ENCODE measurements around the gene HOXC12.

Gene HOXC12

DNA sequence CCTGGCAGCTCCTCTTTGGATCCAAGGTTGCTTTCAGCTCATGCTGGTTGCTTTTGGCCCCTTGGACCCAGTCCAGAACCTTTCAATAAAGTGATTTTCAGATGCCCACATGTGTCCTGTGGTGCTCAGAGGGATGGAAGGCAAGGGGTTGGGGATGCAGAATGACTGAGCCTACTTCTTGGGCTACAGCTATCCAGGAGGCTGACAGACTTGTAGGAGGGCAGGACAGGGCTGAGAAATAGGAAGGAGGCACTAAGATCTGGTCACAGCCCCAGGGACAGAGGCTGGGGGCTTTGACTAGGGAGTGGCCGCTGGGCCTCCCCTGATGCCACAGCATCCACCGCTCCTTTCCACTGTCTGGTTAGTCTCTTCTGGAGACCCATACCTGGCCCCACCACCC, 17.0 kb downstream of the HOXC12 start:
- TF ChIP-seq, protein P1, sequence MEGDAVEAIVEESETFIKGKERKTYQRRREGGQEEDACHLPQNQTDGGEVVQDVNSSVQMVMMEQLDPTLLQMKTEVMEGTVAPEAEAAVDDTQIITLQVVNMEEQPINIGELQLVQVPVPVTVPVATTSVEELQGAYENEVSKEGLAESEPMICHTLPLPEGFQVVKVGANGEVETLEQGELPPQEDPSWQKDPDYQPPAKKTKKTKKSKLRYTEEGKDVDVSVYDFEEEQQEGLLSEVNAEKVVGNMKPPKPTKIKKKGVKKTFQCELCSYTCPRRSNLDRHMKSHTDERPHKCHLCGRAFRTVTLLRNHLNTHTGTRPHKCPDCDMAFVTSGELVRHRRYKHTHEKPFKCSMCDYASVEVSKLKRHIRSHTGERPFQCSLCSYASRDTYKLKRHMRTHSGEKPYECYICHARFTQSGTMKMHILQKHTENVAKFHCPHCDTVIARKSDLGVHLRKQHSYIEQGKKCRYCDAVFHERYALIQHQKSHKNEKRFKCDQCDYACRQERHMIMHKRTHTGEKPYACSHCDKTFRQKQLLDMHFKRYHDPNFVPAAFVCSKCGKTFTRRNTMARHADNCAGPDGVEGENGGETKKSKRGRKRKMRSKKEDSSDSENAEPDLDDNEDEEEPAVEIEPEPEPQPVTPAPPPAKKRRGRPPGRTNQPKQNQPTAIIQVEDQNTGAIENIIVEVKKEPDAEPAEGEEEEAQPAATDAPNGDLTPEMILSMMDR (IDR thresholded peaks at IDR 0.05; ENCODE audit: borderline replicate concordance, control extremely low read depth, extremely low read depth, insufficient read depth, missing control alignments) = no peak
- no peak for DNase-seq (ENCODE audit: low spot score)
- in situ Hi-C loops (cut with MboI; ENCODE audit: low sequenced_read_pairs, unreplicated experiment) = no loop called here

DNA sequence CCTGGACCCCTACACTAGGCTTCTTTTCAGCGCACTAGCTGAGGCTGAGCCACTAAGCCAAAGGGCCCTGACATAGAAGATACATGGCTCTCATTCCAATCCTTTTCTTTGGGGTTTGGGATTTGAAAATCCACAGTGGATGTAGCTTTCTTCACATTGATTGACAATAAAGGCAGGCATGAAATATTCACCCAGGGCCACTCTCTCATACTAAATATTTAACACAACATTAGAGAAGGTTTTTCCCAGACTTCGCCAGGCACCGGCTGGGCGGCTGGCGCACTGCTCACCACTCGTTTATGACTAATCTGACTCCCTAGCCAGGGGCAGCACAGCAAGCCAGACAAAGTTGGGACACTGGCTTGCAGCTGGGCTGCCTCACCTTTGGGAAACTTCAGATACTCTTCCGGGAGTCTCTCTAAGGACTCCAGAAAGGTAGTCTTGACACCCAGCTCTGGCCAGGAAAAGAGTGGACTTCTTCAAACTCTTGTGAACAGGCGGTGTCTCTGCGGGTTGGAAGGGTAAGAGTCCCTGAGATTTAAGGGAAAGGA, 17.5 kb downstream of the HOXC12 start:
- TF ChIP-seq, protein P1 (IDR thresholded peaks at IDR 0.05; ENCODE audit: borderline replicate concordance, control extremely low read depth, extremely low read depth, insufficient read depth, missing control alignments) = no peak
- no peak for DNase-seq (ENCODE audit: low spot score)
- in situ Hi-C loops (cut with MboI; ENCODE audit: low sequenced_read_pairs, unreplicated experiment) = no loop called here

DNA sequence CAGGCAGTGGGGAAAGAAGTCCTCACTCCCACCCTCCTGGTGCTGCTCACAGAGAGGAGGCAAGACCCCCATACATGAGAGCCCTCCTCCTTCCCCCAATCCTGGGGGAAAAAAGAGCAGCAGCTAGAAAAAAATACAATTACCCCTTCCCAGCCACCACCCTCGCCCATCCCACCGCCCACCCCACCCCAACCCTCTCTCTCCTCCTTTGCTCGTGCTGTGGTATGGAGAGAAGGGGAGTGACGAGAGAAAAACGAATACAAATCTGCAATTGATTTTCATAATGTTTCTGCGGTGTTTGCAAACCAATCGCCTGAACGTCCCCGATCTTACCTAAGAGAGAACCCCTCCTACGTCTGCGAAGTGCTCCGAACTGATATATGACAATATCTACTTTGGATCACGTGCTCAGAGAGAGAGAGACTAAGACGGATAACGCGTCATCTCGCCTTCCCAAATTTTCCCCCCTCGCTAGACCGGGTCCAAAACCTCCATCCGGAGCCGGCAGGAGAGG, 18.1 kb downstream of the HOXC12 start, which contains the start of gene HOXC11:
Gene HOXC11, plus strand, starts transcription at position 405 of the 514 bp plus-strand sequence. CDS start 116 bp downstream, outside the sequence.
- in situ Hi-C loops (cut with MboI; ENCODE audit: low sequenced_read_pairs, unreplicated experiment) = no loop called here
- no peak for DNase-seq (ENCODE audit: low spot score)
- TF ChIP-seq, protein P1 (IDR thresholded peaks at IDR 0.05; ENCODE audit: borderline replicate concordance, control extremely low read depth, extremely low read depth, insufficient read depth, missing control alignments) = no peak

DNA sequence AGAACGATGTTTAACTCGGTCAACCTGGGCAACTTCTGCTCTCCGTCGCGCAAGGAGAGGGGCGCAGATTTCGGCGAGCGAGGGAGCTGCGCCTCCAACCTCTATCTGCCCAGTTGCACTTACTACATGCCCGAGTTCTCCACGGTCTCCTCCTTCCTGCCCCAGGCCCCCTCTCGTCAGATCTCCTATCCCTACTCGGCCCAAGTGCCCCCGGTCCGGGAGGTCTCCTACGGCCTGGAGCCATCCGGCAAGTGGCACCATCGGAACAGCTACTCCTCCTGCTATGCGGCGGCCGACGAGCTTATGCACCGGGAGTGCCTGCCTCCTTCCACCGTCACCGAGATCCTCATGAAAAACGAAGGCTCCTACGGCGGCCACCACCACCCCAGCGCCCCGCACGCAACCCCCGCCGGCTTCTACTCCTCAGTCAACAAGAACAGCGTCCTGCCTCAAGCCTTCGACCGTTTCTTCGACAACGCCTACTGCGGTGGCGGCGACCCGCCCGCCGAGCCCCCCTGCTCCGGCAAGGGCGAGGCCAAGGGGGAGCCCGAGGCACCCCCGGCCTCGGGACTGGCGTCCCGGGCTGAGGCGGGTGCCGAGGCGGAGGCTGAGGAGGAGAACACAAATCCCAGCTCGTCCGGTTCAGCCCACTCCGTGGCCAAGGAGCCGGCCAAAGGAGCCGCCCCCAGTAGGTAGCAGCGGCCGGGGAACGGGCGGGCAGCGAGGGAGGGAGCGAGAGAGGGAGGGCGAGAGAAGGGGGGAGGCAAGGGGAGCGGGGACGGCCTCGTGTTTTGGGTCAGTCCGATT, 18.7 kb downstream of the HOXC12 start:
- in situ Hi-C loops (cut with MboI; ENCODE audit: low sequenced_read_pairs, unreplicated experiment) = no loop called here
- TF ChIP-seq, protein P1 (IDR thresholded peaks at IDR 0.05; ENCODE audit: borderline replicate concordance, control extremely low read depth, extremely low read depth, insufficient read depth, missing control alignments) = no peak
- no peak for DNase-seq (ENCODE audit: low spot score)

DNA sequence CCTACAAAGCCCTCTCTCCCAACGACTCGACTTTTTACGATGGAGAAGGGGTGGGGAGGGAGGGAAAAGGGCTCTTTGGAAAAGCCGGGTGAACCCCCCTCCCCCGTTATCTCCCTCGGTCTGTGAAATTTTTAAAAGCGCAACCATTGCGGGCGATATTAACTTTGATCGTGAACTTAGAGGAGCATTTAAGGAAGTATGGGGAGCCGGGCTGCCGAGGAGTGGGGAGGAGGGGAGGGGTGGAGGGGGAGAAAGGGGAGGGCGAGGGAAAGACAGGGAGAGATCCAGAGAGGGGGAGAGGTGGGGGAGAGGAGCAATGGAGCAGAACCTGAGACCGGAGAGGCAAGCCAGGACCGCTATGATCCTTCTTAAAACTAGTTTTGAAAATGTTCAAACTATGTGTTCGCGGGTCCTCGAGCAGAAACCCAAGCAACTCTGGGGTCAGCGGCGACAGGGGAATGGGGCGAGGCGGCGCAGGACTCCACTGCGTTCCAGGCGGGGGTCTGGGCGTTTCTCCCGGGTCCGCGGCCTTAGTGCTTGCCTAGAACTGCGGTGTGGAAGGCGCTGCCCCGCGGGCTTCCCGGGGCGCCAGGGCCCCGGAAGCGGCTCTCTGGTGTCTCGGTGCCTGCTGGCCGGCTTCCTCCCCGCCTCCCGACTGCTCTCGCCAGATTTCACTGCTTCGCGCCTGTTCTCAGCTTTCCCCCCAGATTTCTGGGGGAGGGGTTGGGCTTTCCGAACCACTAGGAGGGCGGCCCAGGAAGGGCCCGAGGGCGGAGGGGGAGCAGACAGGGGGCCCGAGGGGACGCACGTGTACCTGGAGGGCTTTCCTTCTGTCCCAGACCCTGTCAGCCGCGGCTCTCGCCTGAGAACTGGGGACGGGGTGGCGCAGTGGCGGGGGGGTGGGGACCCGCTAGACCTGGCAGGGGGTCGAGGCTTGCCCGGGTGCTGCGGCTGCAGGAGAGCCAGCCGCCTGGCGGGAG, 19.7 kb downstream of the HOXC12 start, which contains the start of gene HOTAIR:
Gene HOTAIR, minus strand, starts transcription at position 871 of the 980 bp plus-strand sequence.
- TF ChIP-seq, protein P1 (IDR thresholded peaks at IDR 0.05; ENCODE audit: borderline replicate concordance, control extremely low read depth, extremely low read depth, insufficient read depth, missing control alignments) = no peak
- in situ Hi-C loops (cut with MboI; ENCODE audit: low sequenced_read_pairs, unreplicated experiment) = no loop called here
- DNase-seq (ENCODE audit: low spot score) = peak; percentile 72

DNA sequence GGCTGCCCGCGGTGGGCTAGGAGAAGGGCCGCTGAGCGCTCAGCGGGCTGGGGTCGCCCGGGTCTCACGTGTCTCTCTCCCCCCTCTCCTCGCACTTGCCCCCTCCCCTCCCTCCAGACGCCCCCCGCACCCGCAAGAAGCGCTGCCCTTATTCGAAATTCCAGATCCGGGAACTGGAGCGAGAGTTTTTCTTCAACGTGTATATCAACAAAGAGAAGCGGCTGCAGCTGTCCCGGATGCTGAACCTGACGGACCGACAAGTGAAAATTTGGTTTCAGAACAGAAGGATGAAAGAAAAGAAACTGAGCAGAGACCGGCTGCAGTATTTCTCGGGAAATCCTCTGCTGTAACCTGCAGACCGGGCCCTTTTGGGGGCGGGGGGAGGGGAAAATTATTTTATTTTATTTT, 20.4 kb downstream of the HOXC12 start:
- in situ Hi-C loops (cut with MboI; ENCODE audit: low sequenced_read_pairs, unreplicated experiment) = no loop called here
- TF ChIP-seq, protein P1 (IDR thresholded peaks at IDR 0.05; ENCODE audit: borderline replicate concordance, control extremely low read depth, extremely low read depth, insufficient read depth, missing control alignments) = no peak
- no peak for DNase-seq (ENCODE audit: low spot score)
